GM12801 (cell line): ENCODE measurements around the gene CAPN13.

Experiments
- CTCF ChIP-seq: IDR thresholded peaks from one replicate; pipeline ENCODE4 v1.5.1; 2011; ENCODE audit warnings: control low read depth; ENCODE audit not compliant: insufficient read length; ENCODE audit errors: extremely low read depth

CAPN13 gene

GRCh38 chr2:30680121-30680520 lies 127.1 kb downstream of the CAPN13 start:
- TF ChIP-seq CTCF = no peak

- TF ChIP-seq CTCF = no peak
These were observed 127.7 kb downstream of the CAPN13 start for GRCh38 chr2:30679426-30680088.

- TF ChIP-seq CTCF = no peak
These were observed 128.7 kb downstream of the CAPN13 start for GRCh38 chr2:30678410-30679137.

GRCh38 chr2:30677861-30678385 lies 129.3 kb downstream of the CAPN13 start:
- TF ChIP-seq CTCF = no peak

- TF ChIP-seq CTCF = no peak
These were observed 130.0 kb downstream of the CAPN13 start for GRCh38 chr2:30677231-30677630.

- TF ChIP-seq CTCF = no peak
These were observed 131.5 kb downstream of the CAPN13 start for GRCh38 chr2:30675758-30676157.

- no peak for TF ChIP-seq CTCF
These were observed 134.1 kb downstream of the CAPN13 start for GRCh38 chr2:30673127-30673526.
